Vagina (tissue), 2 donors: Measurements from ENCODE around the gene RDH8. TPM values are rescaled to one million over a fixed set of nuclear protein-coding genes. Genes with fewer than 3 reads are reported as not detected.

Source experiments
- DNase-seq, 2 donors: peaks; one replicate each; pipeline ENCODE4 v3.0.0-alpha.2; 2017; ENCODE audit errors: extremely low spot score in 2 of 2
- H3K27ac ChIP-seq: fragments of 200-600 bp; sonication (generic); one replicate; pipeline ENCODE4 v1.5.1; 2019
- H3K27me3 ChIP-seq: fragments of 200-600 bp; sonication (generic); one replicate; pipeline ENCODE4 v1.5.1; 2019
- H3K36me3 ChIP-seq, 2 donors: fragments of 200-600 bp; sonication (generic); one replicate each; pipeline ENCODE4 v1.5.1; 2017 to 2019
- H3K4me1 ChIP-seq: fragments of 200-600 bp; sonication (generic); one replicate; pipeline ENCODE4 v1.5.1; 2019
- H3K4me3 ChIP-seq, 2 donors: fragments of 200-600 bp; sonication (generic); 1 replicate in 1 of 2; 2 replicates in 1 of 2; pipeline ENCODE4 v1.5.1; 2016 to 2019
- H3K9me3 ChIP-seq: fragments of 200-600 bp; sonication (generic); one replicate; pipeline ENCODE4 v1.5.1; 2019
- POLR2A ChIP-seq, 2 donors: fragments of 450-650 bp; IDR thresholded peaks; one replicate each; pipeline ENCODE4 v1.6.1; 2017; ENCODE audit warnings: antibody characterized with exemption in 2 of 2, mild to moderate bottlenecking in 2 of 2, moderate library complexity in 2 of 2
- POLR2AphosphoS5 ChIP-seq, 2 donors: sonication (generic); formaldehyde crosslinking; IDR thresholded peaks; one replicate each; pipeline ENCODE4 v1.9.0; 2017; ENCODE audit warnings: antibody characterized with exemption in 2 of 2, mild to moderate bottlenecking in 2 of 2, low read depth in 1 of 2; ENCODE audit not compliant: insufficient read depth in 1 of 2
- intact Hi-C: fragments of 100-400 bp; cut with DNase I; formaldehyde crosslinking; loops from one replicate; pipeline ENCODE4 v1.15.1; 2023
- total RNA-seq: library from RNA; depleted of rRNA; stranded (reverse); fragments of >200 nt; gene quantifications from one replicate; pipeline ENCODE4 v1.2.3, GENCODE V29; 2016
- TF ChIP-seq, protein P1 (sequence below), 3 experiments: fragments of 450-650 bp in 2 of 3; fragments of 200-600 bp in 1 of 3; sonication (generic) in 1 of 3; IDR thresholded peaks; one replicate each; pipeline ENCODE4 v1.5.1; 2017 to 2019; ENCODE audit warnings: antibody characterized with exemption in 3 of 3, mild to moderate bottlenecking in 2 of 3, moderate library complexity in 2 of 3

RDH8 gene
- total RNA-seq, 1 donor from 2014 or later: not detected

DNA sequence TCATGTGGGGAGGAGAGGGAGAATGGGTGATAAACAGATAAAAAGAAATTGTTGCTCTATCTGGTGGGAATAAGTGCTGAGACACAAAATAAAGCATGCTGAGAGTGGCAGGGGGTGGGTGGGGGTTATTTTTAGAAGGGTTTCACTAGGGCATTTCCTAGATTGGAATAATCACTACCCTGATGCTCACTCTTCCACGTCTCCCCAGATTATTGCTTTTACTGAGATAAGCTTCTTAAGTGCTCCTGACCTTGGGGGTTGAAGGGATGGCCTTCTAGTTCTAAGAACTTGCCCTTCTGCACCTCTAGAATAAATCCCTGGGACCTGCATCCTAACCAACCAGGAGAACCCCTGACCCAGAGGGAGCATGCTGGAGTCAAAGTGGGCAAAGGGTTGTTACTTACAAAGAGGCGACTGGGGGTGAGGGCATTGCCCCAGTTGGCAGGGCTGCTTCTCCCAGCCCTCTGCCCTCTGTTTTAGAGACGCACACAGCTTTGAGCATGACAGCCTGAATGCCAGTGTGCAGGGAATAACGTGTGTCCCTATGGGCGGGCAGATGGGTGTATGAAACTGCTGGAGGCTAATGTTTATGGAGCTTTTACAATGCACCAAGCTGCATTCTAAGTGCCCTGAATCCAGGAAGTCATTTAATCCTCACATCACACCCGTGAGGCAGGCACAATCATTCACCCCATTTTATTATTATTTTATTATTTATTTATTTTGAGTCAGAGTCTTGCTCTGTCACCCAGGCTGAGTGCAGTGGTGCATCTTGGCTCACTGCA is 743 bp downstream of the RDH8 start:
- TF ChIP-seq POLR2A (IDR thresholded peaks at IDR 0.05) (no peak), POLR2AphosphoS5 (IDR thresholded peaks at IDR 0.05; ENCODE audit: insufficient read depth in 1 of 2, low read depth in 1 of 2) (no peak)
- TF ChIP-seq, protein P1, sequence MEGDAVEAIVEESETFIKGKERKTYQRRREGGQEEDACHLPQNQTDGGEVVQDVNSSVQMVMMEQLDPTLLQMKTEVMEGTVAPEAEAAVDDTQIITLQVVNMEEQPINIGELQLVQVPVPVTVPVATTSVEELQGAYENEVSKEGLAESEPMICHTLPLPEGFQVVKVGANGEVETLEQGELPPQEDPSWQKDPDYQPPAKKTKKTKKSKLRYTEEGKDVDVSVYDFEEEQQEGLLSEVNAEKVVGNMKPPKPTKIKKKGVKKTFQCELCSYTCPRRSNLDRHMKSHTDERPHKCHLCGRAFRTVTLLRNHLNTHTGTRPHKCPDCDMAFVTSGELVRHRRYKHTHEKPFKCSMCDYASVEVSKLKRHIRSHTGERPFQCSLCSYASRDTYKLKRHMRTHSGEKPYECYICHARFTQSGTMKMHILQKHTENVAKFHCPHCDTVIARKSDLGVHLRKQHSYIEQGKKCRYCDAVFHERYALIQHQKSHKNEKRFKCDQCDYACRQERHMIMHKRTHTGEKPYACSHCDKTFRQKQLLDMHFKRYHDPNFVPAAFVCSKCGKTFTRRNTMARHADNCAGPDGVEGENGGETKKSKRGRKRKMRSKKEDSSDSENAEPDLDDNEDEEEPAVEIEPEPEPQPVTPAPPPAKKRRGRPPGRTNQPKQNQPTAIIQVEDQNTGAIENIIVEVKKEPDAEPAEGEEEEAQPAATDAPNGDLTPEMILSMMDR (IDR thresholded peaks at IDR 0.05): no peak
- H3K27me3 ChIP-seq: no peaks in the 10 kb centered on the region
- no peak for DNase-seq

DNA sequence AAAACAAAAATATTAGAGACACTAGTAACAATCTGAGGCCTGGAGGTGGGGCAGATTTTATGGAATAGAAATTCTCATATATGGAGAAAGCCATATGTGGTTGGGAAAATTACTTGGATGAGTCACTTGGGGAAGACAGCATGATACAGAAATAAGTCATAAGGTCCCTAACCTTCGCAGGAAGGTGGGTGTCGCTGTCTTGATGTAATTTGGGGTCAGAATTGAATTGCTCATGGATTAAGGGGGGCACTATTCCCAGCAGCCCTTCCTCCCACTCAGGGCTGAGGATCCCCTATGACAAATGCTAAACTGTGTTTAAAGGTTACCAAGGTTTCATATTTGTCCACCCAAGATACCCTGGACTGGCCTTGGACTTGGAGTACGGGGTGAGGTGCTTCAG is 5.0 kb downstream of the RDH8 start:
- H3K27ac ChIP-seq: no peak overlapping the region
- no peak overlapping the region for H3K4me3 ChIP-seq
- DNase-seq: no peak
- intact Hi-C loops: no loop called here
- no peaks in the 10 kb centered on the region for H3K27me3 ChIP-seq
- H3K9me3 ChIP-seq: no peaks in the 10 kb centered on the region
- H3K4me1 ChIP-seq: no peaks in the 10 kb centered on the region
- H3K36me3 ChIP-seq: no peaks in the 10 kb centered on the region
- TF ChIP-seq POLR2A (IDR thresholded peaks at IDR 0.05) (no peak), POLR2AphosphoS5 (IDR thresholded peaks at IDR 0.05; ENCODE audit: insufficient read depth in 1 of 2, low read depth in 1 of 2) (no peak)
- TF ChIP-seq, protein P1 (IDR thresholded peaks at IDR 0.05): no peak

More for the DNA sequence above, 743 bp downstream of the RDH8 start:
- Histone ChIP-seq H3K4me1 (peaks cover 33% of the 10 kb centered on the region), H3K36me3 (no peaks in the 10 kb centered on the region), H3K27ac (no peak overlapping the region), H3K9me3 (no peaks in the 10 kb centered on the region), H3K4me3 (no peak overlapping the region)
- intact Hi-C loops: no loop called here

DNA sequence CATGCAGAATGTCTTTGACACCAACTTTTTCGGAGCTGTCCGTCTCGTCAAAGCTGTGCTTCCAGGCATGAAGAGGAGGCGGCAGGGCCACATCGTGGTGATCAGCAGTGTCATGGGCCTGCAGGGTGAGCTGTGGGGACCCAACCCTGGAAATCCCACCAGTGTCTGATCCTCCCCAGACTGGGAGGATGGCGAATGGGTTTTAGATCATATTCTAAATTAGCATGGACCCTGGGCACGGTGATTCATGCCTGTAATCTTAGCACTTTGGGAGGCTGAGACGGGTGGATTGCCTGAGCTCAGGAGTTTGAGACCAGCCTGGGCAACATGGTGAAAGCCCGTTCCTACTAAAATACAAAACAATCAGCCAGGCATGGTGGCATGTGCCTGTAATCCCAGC is 5.5 kb downstream of the RDH8 start:
- no peaks in the 10 kb centered on the region for H3K9me3 ChIP-seq
- no peak overlapping the region for H3K4me3 ChIP-seq
- TF ChIP-seq, protein P1 (IDR thresholded peaks at IDR 0.05): no peak
- no peak for TF ChIP-seq POLR2A (IDR thresholded peaks at IDR 0.05)
- no peak for TF ChIP-seq POLR2AphosphoS5 (IDR thresholded peaks at IDR 0.05; ENCODE audit: insufficient read depth in 1 of 2, low read depth in 1 of 2)
- no peaks in the 10 kb centered on the region for H3K36me3 ChIP-seq
- no peaks in the 10 kb centered on the region for H3K27me3 ChIP-seq
- intact Hi-C loops: no loop called here
- no peak overlapping the region for H3K27ac ChIP-seq
- no peaks in the 10 kb centered on the region for H3K4me1 ChIP-seq
- no peak for DNase-seq

DNA sequence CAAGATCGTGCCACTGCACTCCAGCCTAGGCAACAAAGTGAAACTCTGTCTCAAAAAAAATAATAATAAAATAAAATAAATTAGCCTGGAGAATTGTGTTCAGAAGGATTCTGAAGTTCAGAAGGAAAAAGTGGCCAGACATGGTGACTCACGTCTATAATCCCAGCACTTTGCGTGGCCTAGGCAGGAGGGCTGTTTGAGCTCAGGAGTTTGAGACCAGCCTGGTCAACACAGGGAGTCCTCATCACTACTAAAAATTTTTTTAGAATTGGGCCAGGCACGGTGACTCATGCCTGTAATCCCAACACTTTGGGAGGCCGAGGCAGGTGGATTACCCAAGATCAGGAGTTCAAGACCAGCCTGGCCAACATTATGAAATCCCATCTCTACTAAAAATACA is 6.0 kb downstream of the RDH8 start:
- intact Hi-C loops: no loop called here
- no peak overlapping the region for H3K4me3 ChIP-seq
- no peak overlapping the region for H3K27ac ChIP-seq
- TF ChIP-seq POLR2A (IDR thresholded peaks at IDR 0.05) (no peak), POLR2AphosphoS5 (IDR thresholded peaks at IDR 0.05; ENCODE audit: insufficient read depth in 1 of 2, low read depth in 1 of 2) (no peak)
- TF ChIP-seq, protein P1 (IDR thresholded peaks at IDR 0.05): no peak
- no peaks in the 10 kb centered on the region for H3K4me1 ChIP-seq
- no peak for DNase-seq
- H3K36me3 ChIP-seq: no peaks in the 10 kb centered on the region
- no peaks in the 10 kb centered on the region for H3K27me3 ChIP-seq
- H3K9me3 ChIP-seq: no peaks in the 10 kb centered on the region

DNA sequence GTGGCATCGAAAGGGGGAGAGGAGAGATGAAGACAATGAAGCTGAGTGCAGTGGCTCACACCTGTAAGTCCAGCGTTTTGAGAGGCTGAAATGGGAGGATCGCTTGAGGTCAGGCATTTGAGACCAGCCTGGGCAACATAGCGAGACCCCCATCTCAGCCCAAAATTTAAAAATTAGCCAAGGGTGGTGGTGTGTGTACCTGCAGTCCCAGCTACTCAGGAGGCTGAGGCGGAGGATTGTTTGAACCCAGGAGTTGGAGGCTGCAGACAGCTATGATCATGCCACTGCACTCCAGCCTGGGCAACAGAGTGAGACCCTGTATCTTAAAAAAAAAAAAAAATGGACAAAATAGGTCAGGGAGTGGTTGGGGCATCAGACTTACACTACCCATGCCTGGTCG is 7.6 kb downstream of the RDH8 start:
- intact Hi-C loops: no loop called here
- Histone ChIP-seq H3K27me3 (no peaks in the 10 kb centered on the region), H3K27ac (no peak overlapping the region), H3K9me3 (no peaks in the 10 kb centered on the region), H3K36me3 (no peaks in the 10 kb centered on the region), H3K4me1 (no peaks in the 10 kb centered on the region), H3K4me3 (no peak overlapping the region)
- no peak for DNase-seq
- no peak for TF ChIP-seq POLR2AphosphoS5 (IDR thresholded peaks at IDR 0.05; ENCODE audit: insufficient read depth in 1 of 2, low read depth in 1 of 2)
